Brain microvascular endothelial cell (primary cell): ENCODE data around the gene OR52N2.

ENCODE experiments used
- DNase-seq: peaks from one replicate; pipeline ENCODE4 v3.0.0-alpha.2; 2020
- H3K27ac ChIP-seq: fragments of 250-450 bp; sonication (Bioruptor Pico); 2 replicates; pipeline ENCODE4 v1.5.1; 2020; ENCODE audit warnings: mild to moderate bottlenecking, moderate library complexity
- H3K27me3 ChIP-seq: fragments of 250-450 bp; sonication (Bioruptor Pico); replicated peaks from 2 replicates; pipeline ENCODE4 v1.5.1; 2020; ENCODE audit warnings: mild to moderate bottlenecking
- H3K36me3 ChIP-seq: fragments of 250-450 bp; sonication (Bioruptor Pico); replicated peaks from 2 replicates; pipeline ENCODE4 v1.5.1; 2020; ENCODE audit warnings: mild to moderate bottlenecking
- H3K4me3 ChIP-seq: 2 replicates; pipeline ENCODE4 v1.5.1; 2011; ENCODE audit warnings: low read depth, mild to moderate bottlenecking, control low read depth, low read length, moderate library complexity
- CTCF ChIP-seq: IDR thresholded peaks from 2 replicates; pipeline ENCODE4 v1.5.1; 2011; ENCODE audit warnings: low read depth, mild to moderate bottlenecking, moderate library complexity, low read length, control low read depth, inconsistent platforms; ENCODE audit errors: missing control alignments
- in situ Hi-C: cut with HindIII; loops from 2 replicates; pipeline ENCODE4 v1.10.0; 2017; ENCODE audit warnings: low sequenced_read_pairs, low pct_ligation_motif_present

OR52N2 gene

GRCh38 chr11:5851002-5851401 lies 42.3 kb downstream of the OR52N2 start:
- TF ChIP-seq CTCF, result no peak
- no peak for DNase-seq
- in situ Hi-C loops, result no loop called here

GRCh38 chr11:5857590-5857989 lies 48.9 kb downstream of the OR52N2 start, which contains the start of gene OR52E8:
OR52E8 (minus strand) TSS chr11:5857690; CDS start chr11:5857690, 0 bp downstream.
- Histone ChIP-seq H3K36me3 (no peaks in the 10 kb centered on the region), H3K27ac (no peak within 1 kb of the TSS), H3K4me3 (no peak within 1 kb of the TSS), H3K27me3 (no peaks in the 10 kb centered on the region)
- DNase-seq, result no peak
- in situ Hi-C loops, result no loop called here
- no peak for TF ChIP-seq CTCF

More at GRCh38 chr11:5851002-5851401, 42.3 kb downstream of the OR52N2 start:
- Histone ChIP-seq H3K4me3 (no peak overlapping the region), H3K27ac (no peak overlapping the region), H3K36me3 (no peaks in the 10 kb centered on the region), H3K27me3 (no peaks in the 10 kb centered on the region)

GRCh38 chr11:5865826-5866225 lies 57.1 kb downstream of the OR52N2 start:
- DNase-seq, result no peak
- H3K27ac ChIP-seq, result no peak overlapping the region
- H3K4me3 ChIP-seq, result no peak overlapping the region
- H3K36me3 ChIP-seq, result no peaks in the 10 kb centered on the region
- TF ChIP-seq CTCF, result no peak
- in situ Hi-C loops, result no loop called here
- H3K27me3 ChIP-seq, result no peaks in the 10 kb centered on the region
